NCI-H526 treated with DMSO at 0.1 percent for 48 hours (cell line): ENCODE data around the gene GOLGA1.
"Not testable (repeated sequence)": the region's sequence is repeated elsewhere in the genome, so short reads cannot be mapped to it uniquely, and the experiment has no call there.

Experiments used
- DNase-seq: peaks from one replicate; lab custom pipeline; 2025; lab: John Stamatoyannopoulos, UW

Gene GOLGA1, protein sequence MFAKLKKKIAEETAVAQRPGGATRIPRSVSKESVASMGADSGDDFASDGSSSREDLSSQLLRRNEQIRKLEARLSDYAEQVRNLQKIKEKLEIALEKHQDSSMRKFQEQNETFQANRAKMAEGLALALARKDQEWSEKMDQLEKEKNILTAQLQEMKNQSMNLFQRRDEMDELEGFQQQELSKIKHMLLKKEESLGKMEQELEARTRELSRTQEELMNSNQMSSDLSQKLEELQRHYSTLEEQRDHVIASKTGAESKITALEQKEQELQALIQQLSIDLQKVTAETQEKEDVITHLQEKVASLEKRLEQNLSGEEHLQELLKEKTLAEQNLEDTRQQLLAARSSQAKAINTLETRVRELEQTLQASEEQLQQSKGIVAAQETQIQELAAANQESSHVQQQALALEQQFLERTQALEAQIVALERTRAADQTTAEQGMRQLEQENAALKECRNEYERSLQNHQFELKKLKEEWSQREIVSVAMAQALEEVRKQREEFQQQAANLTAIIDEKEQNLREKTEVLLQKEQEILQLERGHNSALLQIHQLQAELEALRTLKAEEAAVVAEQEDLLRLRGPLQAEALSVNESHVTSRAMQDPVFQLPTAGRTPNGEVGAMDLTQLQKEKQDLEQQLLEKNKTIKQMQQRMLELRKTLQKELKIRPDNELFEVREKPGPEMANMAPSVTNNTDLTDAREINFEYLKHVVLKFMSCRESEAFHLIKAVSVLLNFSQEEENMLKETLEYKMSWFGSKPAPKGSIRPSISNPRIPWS

GRCh38 chr9:124940894-124941678, at the start of gene GOLGA1:
GOLGA1 (minus strand) TSS chr9:124941083; CDS start chr9:124938711, 2,372 bp downstream.
- DNase-seq, result peak; percentile 52

DNA sequence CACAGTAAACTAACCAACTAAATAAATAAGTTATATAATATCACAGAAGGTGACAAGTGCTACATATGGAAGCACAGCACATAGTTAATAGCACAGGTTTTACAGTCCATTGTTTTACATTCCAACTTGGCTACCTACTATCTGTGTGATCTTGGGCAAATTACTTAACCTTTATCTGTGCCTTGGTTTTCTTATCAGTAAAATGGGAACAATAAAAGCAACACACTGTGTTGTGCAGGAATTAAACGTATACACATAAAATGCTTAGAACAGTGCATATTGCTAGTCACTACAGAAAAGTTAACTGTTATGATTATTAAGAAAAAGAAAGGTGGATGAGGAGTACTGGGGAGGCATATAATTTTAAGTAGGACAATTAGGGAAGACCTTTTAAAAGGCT, 42.8 kb upstream of the GOLGA1 start:
- DNase-seq, result no peak

GRCh38 chr9:124980431-124980830, 39.5 kb upstream of the GOLGA1 start:
- DNase-seq, result no peak

DNA sequence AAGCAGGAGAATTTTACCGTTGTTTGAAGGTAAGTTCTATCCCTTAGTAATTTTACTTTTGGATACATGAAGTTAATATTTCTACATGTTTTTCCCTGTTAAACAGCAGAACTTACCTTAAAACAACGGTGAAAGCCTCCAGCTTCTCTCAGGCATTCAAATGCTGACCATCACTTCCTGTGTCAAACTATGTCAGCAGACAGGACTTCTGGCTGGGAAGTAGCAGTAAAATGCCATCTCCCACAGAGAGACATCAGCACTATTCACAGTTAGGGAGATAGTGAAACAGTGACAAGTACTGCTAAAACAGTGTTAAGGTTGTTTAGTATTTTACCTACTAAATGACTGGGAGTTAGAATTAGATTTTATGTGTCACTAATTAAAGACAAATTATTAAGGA, 34.2 kb upstream of the GOLGA1 start:
- no peak for DNase-seq

DNA sequence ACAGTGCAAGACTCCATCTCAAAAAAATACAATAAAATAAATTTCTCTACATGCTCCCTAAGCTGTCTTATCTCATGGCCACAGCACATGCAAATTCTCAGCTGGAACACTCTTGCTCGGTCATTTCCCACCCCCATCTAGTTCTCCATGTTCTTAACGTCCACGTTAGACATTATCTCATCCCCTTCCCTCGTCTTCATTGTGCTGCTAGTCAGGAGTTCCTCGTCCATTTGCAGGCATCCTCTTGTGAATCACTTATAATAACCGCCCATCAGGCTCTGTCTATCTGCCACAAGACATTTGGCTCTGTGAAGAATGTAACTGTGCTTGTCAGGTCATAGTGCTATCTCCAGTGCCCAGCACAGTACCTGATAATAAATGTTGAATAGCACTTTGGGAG, 32.9 kb upstream of the GOLGA1 start:
- DNase-seq, result no peak

- DNase-seq, result no peak
These were observed 31.4 kb upstream of the GOLGA1 start for GRCh38 chr9:124972241-124972770.

GRCh38 chr9:124969401-124969800, 28.5 kb upstream of the GOLGA1 start:
- DNase-seq, result no peak

GRCh38 chr9:124968238-124968637, 27.4 kb upstream of the GOLGA1 start:
- no peak for DNase-seq

GRCh38 chr9:124965775-124966568, 25.1 kb upstream of the GOLGA1 start:
- DNase-seq, result not testable (repeated sequence)

- DNase-seq, result no peak
These were observed 23.7 kb upstream of the GOLGA1 start for GRCh38 chr9:124964604-124965003.

DNA sequence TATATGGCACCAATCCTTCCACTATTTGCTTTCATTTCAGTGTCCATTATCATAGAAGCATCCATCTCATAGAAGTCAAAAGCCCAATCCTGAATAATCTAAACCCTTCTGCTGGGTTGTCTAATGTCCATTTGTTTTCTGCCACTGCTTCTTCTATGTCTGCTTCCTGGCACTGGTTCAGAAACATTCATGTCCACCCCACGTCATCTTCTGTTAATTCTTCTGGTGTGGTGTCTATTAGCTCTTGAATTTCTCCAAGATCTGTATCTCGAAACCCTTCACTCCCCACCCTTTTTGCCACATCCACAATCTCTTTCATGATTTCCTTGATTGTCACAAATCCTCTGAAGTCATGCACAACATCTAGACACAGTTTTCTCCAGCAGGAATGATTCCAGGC, 23.2 kb upstream of the GOLGA1 start:
- DNase-seq, result no peak

- DNase-seq, result no peak
These were observed 19.5 kb upstream of the GOLGA1 start for GRCh38 chr9:124960409-124960752.

DNA sequence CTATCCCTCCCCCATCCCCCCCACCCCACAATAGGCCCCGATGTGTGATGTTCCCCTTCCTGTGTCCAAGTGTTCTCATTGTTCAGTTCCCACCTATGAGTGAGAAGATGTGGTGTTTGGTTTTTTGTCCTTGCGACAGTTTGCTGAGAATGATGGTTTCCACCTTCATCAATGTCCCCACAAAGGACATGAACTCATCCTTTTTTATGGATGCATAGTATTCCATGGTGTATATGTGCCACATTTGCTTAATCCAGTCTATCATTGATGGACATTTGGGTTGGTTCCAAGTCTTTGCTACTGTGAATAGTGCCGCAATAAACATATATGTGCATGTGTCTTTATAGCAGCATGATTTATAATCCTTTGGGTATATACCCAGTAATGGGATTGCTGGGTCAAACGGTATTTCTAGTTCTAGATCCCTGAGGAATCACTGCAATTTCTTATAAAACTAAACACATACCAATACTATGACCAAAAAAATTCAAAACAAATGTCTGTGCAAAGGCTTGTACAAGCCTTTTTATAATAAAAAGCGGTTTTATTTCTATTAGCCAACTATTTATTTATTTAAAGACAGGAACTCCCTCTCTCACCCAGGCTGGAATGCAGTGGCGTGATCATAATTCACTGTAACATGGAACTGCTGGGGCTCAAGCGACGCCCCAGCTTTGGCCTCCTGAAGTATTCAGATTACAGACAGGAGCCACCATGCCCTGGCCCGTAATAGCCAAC, 19.0 kb upstream of the GOLGA1 start:
- DNase-seq, result not testable (repeated sequence)

GRCh38 chr9:124954255-124954654, 13.4 kb upstream of the GOLGA1 start:
- no peak for DNase-seq

DNA sequence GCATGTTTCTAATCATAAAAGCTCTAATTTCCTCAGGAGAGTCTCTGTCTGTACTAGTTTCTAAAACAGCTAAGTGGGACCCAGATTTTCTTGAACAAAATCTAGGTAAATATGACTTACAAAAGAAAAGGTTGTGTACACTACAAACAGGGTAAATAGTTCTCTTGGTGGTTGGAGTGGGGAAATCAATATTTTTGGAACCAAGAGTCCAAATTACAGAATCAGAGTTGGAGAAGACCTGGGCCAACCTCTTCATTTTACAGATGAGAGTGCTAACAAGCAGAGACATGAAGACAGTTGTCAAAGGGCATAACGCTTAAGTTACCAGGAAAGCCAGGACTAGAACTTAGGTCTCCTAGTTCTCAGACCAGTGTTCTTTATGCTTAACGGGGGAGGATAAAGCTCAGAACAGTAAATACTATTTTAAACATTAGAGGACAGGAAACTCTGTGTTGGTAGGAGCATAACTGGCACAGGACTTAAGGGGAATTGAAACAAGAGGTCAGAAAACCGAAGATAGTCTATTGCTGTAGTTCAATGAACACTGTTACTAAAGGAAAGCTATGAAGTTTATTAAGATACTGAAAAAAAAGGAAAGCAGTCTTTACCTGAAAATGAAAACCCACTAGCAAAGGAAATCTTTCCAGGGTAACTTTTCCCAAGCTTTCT, 9.3 kb upstream of the GOLGA1 start:
- DNase-seq, result no peak

GRCh38 chr9:124949387-124949786, 8.5 kb upstream of the GOLGA1 start:
- no peak for DNase-seq

- no peak for DNase-seq
These were observed 7.0 kb upstream of the GOLGA1 start for GRCh38 chr9:124947727-124948391.

DNA sequence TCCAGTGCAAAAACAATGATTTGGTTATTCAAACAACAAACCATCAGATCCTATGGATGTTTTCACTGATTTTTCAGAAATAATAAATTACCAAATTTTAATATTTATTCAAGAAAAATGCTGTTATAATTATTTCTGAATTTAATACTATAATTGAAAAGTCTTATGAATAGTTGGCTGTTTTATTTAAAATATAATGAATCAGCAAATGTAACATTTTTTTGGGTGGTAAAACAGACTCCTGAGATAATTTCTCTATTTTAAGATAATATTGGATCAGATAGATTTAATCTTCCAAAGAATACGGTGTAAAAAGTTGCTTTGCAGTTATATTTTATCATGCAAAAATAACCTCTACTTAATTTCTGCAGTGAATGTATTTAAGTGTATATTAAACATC, 5.3 kb upstream of the GOLGA1 start:
- DNase-seq, result no peak

GRCh38 chr9:124941679-124942561, 1.0 kb upstream of the GOLGA1 start:
- DNase-seq, result no peak
